Osteoblast (primary cell): Measurements from ENCODE around the gene RIPOR2. TPM values are rescaled to one million over a fixed set of nuclear protein-coding genes. Genes with fewer than 3 reads are reported as not detected.

Source experiments
- DNase-seq: peaks from one replicate; pipeline ENCODE4 v3.0.0; 2011; ENCODE audit warnings: low spot score, mixed read lengths; ENCODE audit not compliant: insufficient read length; ENCODE audit errors: missing footprints
- H2AFZ ChIP-seq: 2 replicates; pipeline ENCODE4 v1.6.0; 2011; ENCODE audit warnings: mild to moderate bottlenecking, low read length
- H3K27ac ChIP-seq: 2 replicates; pipeline ENCODE4 v1.5.1; 2011; ENCODE audit warnings: mild to moderate bottlenecking, low read depth, low read length, moderate library complexity
- H3K27me3 ChIP-seq: 2 replicates; pipeline ENCODE4 v1.6.0; 2012; ENCODE audit warnings: mild to moderate bottlenecking, control low read depth, inconsistent platforms, low read length, moderate library complexity; ENCODE audit not compliant: insufficient read depth
- H3K36me3 ChIP-seq: 2 replicates; pipeline ENCODE4 v1.5.1; 2011; ENCODE audit warnings: mild to moderate bottlenecking, low read length, control low read depth, moderate library complexity; ENCODE audit not compliant: insufficient read depth
- H3K4me1 ChIP-seq: 2 replicates; pipeline ENCODE4 v1.5.1; 2011; ENCODE audit warnings: mild to moderate bottlenecking, low read length, control low read depth, moderate library complexity; ENCODE audit not compliant: insufficient read depth
- H3K4me2 ChIP-seq: 2 replicates; pipeline ENCODE4 v1.6.0; 2011; ENCODE audit warnings: mild to moderate bottlenecking, low read length; ENCODE audit not compliant: insufficient read depth
- H3K4me3 ChIP-seq: fragments of 200-600 bp; sonication (generic); 3 replicates; pipeline ENCODE4 v1.5.1; 2012; ENCODE audit warnings: mild to moderate bottlenecking, low read length, inconsistent platforms; ENCODE audit not compliant: insufficient read depth
- H3K79me2 ChIP-seq: 2 replicates; pipeline ENCODE4 v1.6.0; 2012; ENCODE audit warnings: mild to moderate bottlenecking, low read length, control low read depth, inconsistent platforms; ENCODE audit not compliant: insufficient read depth
- H3K9me3 ChIP-seq: 2 replicates; pipeline ENCODE4 v1.5.1; 2011; ENCODE audit warnings: low read depth, low read length, control low read depth
- H4K20me1 ChIP-seq: 2 replicates; pipeline ENCODE4 v1.6.0; 2012; ENCODE audit warnings: mild to moderate bottlenecking, low read length, control low read depth; ENCODE audit not compliant: insufficient read depth
- total RNA-seq: library from RNA; depleted of rRNA; stranded (reverse); fragments of >200 nt; gene quantifications from 2 replicates; pipeline ENCODE4 v1.2.3, GENCODE V29; 2012
- TF ChIP-seq, protein P1 (sequence below): IDR thresholded peaks from 2 replicates; pipeline ENCODE4 v1.5.1; 2011; ENCODE audit warnings: mild to moderate bottlenecking, low read depth, low read length, moderate library complexity; ENCODE audit errors: extremely low read depth

RIPOR2 gene
- total RNA-seq, 1 donor: 1.4 TPM

DNA sequence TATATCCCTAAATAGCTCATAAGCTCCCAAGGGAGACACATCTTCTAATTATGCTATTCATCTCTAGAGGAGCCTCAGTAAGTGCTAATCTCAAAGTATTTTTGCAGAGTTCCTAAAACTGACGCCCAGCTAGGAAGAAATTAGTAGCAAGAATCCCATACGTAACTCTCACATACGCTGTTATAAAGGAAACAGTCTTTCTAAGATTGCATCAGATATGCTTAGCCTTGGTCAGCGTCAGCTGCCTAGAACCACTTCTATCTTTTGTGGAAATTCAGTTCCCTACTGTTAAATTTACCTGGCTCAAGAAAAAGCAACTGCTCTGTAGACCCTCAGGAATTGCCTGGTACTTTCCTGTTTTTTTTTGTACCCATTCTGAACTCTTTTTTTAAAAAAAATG, 13.6 kb downstream of the RIPOR2 start:
- DNase-seq: no peak
- Histone ChIP-seq H3K4me3 (no peak overlapping the region), H3K27ac (no peak overlapping the region), H3K4me2 (no peak overlapping the region), H4K20me1 (no peaks in the 10 kb centered on the region), H2AFZ (no peak overlapping the region), H3K79me2 (no peaks in the 10 kb centered on the region), H3K27me3 (peaks cover 10% of the 10 kb centered on the region), H3K4me1 (no peaks in the 10 kb centered on the region), H3K36me3 (no peaks in the 10 kb centered on the region), H3K9me3 (no peaks in the 10 kb centered on the region)
- TF ChIP-seq, protein P1, sequence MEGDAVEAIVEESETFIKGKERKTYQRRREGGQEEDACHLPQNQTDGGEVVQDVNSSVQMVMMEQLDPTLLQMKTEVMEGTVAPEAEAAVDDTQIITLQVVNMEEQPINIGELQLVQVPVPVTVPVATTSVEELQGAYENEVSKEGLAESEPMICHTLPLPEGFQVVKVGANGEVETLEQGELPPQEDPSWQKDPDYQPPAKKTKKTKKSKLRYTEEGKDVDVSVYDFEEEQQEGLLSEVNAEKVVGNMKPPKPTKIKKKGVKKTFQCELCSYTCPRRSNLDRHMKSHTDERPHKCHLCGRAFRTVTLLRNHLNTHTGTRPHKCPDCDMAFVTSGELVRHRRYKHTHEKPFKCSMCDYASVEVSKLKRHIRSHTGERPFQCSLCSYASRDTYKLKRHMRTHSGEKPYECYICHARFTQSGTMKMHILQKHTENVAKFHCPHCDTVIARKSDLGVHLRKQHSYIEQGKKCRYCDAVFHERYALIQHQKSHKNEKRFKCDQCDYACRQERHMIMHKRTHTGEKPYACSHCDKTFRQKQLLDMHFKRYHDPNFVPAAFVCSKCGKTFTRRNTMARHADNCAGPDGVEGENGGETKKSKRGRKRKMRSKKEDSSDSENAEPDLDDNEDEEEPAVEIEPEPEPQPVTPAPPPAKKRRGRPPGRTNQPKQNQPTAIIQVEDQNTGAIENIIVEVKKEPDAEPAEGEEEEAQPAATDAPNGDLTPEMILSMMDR: no peak

DNA sequence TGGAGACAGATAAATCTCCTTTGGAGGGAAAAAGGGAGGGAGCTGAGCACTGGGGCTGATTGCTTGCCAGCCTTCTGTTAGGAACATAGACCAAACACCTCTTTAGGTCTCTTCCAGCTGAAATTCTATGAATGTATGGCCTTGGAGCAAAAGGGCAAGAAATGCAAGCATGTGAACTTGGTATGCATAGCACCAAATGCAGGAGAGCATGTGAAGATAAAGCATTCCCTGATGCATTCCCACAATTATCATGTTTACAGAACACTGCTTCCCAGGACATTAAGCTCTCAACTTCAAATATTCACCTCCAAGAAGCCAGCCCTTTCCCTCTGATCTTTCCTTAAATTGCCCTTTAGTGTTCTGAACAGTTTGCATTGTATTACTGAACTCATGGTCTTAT, 15.6 kb downstream of the RIPOR2 start:
- no peaks in the 10 kb centered on the region for H3K36me3 ChIP-seq
- H3K27me3 ChIP-seq: peaks cover 15% of the 10 kb centered on the region
- no peak overlapping the region for H3K27ac ChIP-seq
- H3K9me3 ChIP-seq: no peaks in the 10 kb centered on the region
- TF ChIP-seq, protein P1: no peak
- no peak overlapping the region for H3K4me2 ChIP-seq
- H3K4me1 ChIP-seq: no peaks in the 10 kb centered on the region
- DNase-seq: no peak
- H3K79me2 ChIP-seq: no peaks in the 10 kb centered on the region
- H3K4me3 ChIP-seq: no peak overlapping the region
- H2AFZ ChIP-seq: no peak overlapping the region
- no peaks in the 10 kb centered on the region for H4K20me1 ChIP-seq

DNA sequence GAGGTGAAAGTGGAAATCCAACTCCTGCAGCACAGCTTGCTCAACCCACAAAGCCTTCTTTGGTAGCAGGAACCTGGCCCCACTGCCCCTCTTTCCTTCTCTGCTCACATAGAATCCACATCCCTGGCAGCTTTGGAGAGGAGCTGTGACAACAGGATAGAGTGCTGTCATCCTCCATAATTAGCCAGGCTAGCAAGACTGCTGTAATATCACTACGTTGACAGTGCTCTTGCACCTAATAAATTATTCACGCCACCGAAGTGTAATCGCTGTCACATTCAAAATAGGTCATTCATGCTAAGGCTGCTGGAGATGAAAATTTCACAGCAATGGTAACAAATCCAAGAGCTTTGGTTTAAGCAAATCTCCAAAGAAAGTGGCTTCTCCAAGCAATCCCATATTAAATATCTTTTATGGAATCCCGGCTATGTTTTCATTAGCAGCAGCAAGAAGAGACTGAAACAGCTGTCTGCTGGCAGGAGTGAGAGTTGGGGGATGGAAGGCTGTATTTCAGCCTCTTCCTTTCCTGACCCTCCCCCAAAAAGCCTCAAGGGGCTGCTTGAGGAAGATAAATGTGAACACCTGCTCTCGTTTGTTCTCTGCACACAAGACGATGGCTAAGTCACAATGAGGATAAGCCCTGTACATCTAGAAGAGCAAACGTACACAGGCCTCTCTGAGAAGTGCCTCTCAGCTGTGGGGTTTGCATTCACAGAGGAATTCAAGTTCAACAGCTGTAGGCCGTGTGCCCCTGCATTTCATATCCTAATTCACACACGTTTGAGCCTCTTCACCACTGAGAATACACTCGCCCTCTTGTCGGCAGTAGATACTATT, 16.5 kb downstream of the RIPOR2 start:
- no peaks in the 10 kb centered on the region for H3K36me3 ChIP-seq
- no peaks in the 10 kb centered on the region for H3K9me3 ChIP-seq
- H3K27ac ChIP-seq: no peak overlapping the region
- H3K27me3 ChIP-seq: peaks cover 15% of the 10 kb centered on the region
- TF ChIP-seq, protein P1: no peak
- no peaks in the 10 kb centered on the region for H3K79me2 ChIP-seq
- peak overlapping the region; percentile 16 for H2AFZ ChIP-seq
- no peaks in the 10 kb centered on the region for H4K20me1 ChIP-seq
- H3K4me1 ChIP-seq: no peaks in the 10 kb centered on the region
- peak overlapping the region; percentile 25 for H3K4me2 ChIP-seq
- DNase-seq: no peak
- H3K4me3 ChIP-seq: no peak overlapping the region

DNA sequence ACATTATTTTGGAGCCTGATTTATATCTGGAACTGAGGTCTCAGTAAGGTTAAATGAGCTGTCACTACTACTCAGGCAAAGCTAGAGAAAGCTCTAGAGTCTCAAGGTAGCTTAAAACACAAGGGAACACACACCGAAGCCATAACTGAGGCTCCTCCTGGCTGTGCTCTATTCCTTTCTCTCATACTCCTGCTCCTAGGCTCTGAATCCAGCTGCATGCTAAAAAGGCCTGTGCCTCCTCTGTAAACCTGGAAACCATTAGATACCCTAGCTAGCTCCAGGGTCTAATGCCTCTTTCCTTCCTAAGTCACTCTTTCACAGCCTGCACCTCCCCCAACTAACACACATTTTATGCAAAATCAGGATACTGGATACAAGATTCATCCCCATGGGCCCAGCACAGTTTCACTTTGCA, 17.1 kb downstream of the RIPOR2 start:
- TF ChIP-seq, protein P1: no peak
- no peak for DNase-seq
- no peak overlapping the region for H3K27ac ChIP-seq
- no peaks in the 10 kb centered on the region for H3K79me2 ChIP-seq
- no peaks in the 10 kb centered on the region for H4K20me1 ChIP-seq
- H3K36me3 ChIP-seq: no peaks in the 10 kb centered on the region
- no peaks in the 10 kb centered on the region for H3K4me1 ChIP-seq
- H3K27me3 ChIP-seq: peaks cover 17% of the 10 kb centered on the region
- no peak overlapping the region for H3K4me3 ChIP-seq
- no peaks in the 10 kb centered on the region for H3K9me3 ChIP-seq
- H2AFZ ChIP-seq: peak overlapping the region; percentile 4
- H3K4me2 ChIP-seq: peak overlapping the region; percentile 25
